ENCODE measurements around the gene SMIM15. TPM values are rescaled to one million over a fixed set of nuclear protein-coding genes. Genes with fewer than 3 reads are reported as not detected.

SMIM15 gene
- total and polyA plus RNA-seq, 2 of the 13 experiments (the other 11 are each of a cell fraction or from before 2014, with no cell fraction given) = 12.7 to 58.2 TPM

- no peak for TF ChIP-seq ZNF770 (CRISPR knock-in tag; IDR thresholded peaks at IDR 0.05)
- peak; percentile 59; the same call in 1 of the 2 replicates for TF ChIP-seq MYNN (CRISPR knock-in tag; IDR thresholded peaks at IDR 0.05; ENCODE audit: low read depth)
- TF ChIP-seq ZNF337 (CRISPR knock-in tag; IDR thresholded peaks at IDR 0.05; ENCODE audit: borderline replicate concordance, low read depth) = no peak
- no peak for TF ChIP-seq ZNF615 (CRISPR knock-in tag; IDR thresholded peaks at IDR 0.05; ENCODE audit: borderline replicate concordance)
- TF ChIP-seq JUN (CRISPR knock-in tag; IDR thresholded peaks at IDR 0.05) = no peak
- peak; percentile 73; the same call in 1 of the 2 replicates for TF ChIP-seq AKNA (CRISPR knock-in tag; IDR thresholded peaks at IDR 0.05; ENCODE audit: borderline replicate concordance)
- 0 out of 2 replicates have a peak, but pooled peaks have one; percentile 22 for TF ChIP-seq ZNF850 (CRISPR knock-in tag; conservative IDR thresholded peaks at IDR 0.05)
- peak; percentile 54; the same call in 1 of the 3 replicates for TF ChIP-seq MXI1 (IDR thresholded peaks at IDR 0.05; ENCODE audit: borderline replicate concordance, low read depth, low read length)
- TF ChIP-seq ZNF761 (CRISPR knock-in tag; conservative IDR thresholded peaks at IDR 0.05) = peak; percentile 68; the same call in 1 of the 2 replicates
- peak; percentile 61 for TF ChIP-seq ZNF607 (CRISPR knock-in tag; IDR thresholded peaks at IDR 0.05; ENCODE audit: borderline replicate concordance)
- TF ChIP-seq ZNF646 (CRISPR knock-in tag; IDR thresholded peaks at IDR 0.05) = no peak
- TF ChIP-seq SIX4 (CRISPR knock-in tag; IDR thresholded peaks at IDR 0.05) = no peak
- peak; percentile 5; the same call in 1 of the 2 replicates for TF ChIP-seq SMAD9 (CRISPR knock-in tag; IDR thresholded peaks at IDR 0.05)
These were observed at the start of gene SMIM15 (continued) for GRCh38 chr5:61162010-61162831.
